ENCODE data around the gene CALML5.

The CALML5 gene

GRCh38 chr10:5532618-5533097 lies 33.3 kb upstream of the CALML5 start:
- no peak for DNase-seq

GRCh38 chr10:5532307-5532605 lies 32.9 kb upstream of the CALML5 start:
- no peak for DNase-seq

GRCh38 chr10:5531558-5532306 lies 32.4 kb upstream of the CALML5 start:
- no peak for DNase-seq

- DNase-seq = no peak
Observed at GRCh38 chr10:5530846-5531557, 31.6 kb upstream of the CALML5 start.

DNA sequence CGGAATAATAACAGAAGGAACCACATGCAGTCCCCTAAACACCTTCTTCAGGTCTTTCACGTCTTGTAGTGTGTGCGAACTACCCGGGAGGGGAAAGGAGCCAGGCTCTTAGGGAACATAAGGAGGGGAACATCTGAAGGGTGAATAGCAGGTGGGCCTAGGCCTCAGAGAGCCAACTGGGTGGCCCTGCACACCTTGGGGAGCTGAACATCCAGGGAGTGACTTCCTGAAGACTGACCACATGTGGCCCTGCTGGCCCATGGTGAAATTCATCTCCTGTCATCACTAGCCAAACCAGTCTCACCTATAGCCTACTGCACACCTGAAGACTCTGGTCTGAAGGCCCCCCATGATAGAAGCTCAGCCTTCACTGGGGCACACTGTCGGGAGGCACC lies 31.0 kb upstream of the CALML5 start:
- no peak for DNase-seq

DNA sequence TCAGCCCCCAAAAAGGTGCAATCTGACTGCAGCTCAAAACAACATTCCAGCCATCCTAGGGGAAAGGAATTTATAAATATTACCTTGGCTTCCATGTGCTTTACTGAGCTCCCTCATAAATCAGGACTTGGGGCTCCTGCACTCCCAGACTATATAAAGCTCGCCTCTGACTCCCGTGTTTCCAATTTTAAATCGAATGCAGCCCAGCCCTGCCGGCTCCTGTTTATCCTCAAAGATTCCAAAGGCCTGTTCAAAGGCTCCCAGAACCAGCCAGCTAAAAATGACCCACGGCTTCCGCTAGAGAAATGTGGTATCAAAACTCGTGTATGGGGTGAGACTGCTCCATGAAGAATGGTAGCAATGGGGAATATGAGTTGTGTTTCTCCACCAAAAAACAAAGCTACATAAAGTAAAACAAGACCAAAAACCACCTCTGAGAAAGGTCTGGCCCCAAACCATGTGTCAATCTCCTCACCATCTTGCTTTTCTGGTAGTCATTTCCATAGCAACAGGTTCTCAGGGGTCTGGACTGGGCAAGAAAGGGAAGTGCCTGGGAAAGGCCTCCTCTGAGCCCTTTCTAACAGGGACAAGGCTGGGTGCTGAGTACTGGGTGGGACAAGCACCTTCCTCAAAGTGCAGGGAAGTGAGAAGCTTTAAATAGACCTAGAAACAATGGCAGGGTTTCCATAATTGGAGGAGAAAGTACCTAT lies 30.5 kb upstream of the CALML5 start:
- no peak for DNase-seq

- no peak for DNase-seq
Observed at GRCh38 chr10:5528989-5529701, 29.8 kb upstream of the CALML5 start.

DNA sequence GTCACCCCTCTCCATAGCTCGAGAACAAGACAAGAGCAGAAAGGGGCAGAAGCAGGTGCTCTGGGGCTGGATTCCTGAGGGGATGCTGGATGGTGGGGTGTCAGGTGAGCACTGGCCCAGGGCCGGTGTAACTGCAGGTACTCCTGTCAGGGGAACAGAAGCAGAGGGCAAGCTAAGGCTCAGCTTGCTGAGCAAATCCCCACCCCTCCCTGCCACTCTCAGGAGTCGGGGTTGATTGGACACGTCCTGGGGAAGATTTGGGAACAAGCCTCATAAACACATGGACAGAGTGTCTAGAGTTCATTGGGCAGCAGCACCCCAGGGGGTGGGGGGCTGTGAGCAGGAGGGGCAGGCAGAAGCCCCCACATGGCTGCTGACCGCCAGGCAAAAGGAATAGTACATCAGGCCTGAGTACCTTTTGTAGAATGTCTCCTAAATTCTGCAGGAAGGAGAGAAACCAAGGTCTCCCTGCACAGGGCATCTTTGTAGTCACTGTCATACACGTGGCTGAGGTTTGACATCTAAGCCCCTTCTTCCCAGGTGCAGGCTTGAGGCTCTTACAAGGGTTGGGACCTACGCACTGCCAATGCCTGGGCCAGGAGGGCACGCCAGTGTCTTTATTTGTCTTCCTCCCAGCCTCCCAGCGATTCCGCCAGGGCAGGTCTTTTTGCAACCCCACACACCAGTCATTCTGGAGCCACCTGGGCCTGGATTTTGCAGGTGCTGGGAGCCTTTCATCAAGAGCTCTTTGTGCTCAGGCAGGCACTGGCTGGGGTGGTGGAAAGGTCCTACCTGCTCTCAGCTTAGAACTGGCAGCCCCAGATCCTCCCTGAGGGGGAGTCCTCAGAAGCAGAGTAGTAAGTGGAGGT lies 28.2 kb upstream of the CALML5 start:
- DNase-seq = no peak

DNA sequence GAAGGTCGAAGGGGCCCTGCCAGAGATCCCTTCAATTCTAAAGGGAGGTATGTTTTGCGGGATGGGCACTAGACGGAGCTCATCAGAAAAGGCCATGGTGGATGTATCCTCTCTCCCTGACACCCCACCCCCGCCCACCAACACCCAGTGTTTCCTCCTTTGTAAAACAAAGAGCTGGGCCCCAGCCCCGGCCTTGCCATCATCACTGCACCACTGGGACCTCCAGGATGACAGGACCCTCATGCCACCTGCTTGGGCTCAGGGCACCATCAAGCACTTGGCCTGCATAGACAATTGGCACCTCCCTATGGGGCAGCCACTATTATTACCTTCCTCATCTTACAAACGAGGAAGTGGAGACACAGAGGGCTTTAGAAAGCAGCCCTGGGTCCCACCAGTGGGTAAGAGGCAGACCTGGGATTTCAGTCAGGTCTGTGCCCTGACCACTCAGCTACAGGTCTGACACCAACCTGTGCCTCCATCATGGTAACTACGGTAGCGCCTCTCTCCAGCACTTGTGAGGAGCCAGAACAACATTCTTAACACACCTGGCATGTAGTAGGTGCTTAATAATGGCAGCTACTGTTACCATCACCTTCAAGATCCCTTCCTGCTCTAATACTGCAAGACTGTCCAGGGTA lies 27.4 kb upstream of the CALML5 start:
- DNase-seq = no peak

DNA sequence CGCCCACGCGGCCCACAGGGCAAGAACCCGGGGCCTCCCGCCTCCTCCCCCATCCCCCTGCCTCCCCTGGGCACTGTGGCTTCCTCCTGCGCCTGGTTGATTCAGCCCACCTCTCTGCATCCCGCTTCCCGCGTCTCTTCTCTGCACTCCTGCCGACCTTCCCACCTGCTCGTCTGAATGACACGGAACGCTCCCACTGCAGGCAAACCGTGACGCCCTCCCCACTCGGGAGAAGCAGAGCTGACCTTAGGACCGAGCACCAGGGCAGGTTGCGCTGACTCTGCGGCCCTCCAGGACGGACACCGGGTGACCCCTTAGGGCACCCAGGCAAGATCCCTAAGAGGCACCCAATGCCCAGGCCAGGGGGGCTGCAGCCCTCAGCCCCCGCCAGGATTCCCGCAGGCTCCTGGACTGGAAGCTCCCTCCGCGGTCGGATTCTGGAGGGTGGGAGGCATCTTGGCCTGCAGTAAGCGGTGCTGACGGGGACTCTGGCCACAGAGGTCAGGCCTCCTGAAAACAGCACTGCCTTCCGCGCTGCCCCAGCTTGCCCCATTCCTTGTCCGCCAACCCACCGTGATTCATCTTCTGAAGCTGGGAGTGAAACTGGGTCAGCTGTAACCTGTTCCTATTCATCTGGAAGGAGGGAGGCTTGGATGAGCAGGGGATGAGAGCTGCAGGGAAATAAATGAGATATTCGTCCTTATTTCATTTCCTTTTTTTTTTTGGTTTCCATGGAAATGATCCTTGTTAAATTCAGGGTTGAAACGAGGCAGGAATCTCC lies 26.4 kb upstream of the CALML5 start:
- DNase-seq = no peak

DNA sequence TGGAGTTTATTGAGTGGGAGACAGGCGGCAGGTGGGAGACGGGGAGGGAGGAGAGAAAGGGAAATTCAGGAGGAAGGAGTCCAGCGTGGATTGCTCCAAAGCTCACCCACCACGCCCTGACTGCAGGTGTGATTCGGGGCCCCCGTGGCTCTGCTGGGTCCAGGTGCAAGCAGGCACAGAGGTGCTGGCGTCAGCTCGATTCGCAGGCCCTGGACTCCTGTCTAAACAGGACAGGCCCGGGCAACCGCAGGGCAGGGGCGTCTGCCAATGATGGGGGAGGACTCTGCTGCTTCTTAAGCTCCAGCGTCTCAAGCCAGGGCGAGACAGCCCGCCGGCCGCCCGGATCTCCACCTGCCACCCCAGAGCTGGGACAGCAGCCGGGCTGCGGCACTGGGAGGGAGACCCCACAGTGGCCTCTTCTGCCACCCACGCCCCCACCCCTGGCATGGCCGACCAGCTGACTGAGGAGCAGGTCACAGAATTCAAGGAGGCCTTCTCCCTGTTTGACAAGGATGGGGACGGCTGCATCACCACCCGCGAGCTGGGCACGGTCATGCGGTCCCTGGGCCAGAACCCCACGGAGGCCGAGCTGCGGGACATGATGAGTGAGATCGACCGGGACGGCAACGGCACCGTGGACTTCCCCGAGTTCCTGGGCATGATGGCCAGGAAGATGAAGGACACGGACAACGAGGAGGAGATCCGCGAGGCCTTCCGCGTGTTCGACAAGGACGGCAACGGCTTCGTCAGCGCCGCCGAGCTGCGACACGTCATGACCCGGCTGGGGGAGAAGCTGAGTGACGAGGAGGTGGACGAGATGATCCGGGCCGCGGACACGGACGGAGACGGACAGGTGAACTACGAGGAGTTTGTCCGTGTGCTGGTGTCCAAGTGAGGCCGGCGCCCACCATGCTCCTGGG lies 25.5 kb upstream of the CALML5 start, which contains the start of gene CALML3:
Gene CALML3 (plus strand): TSS at position 321 of the 920 bp plus-strand sequence. CDS start 125 bp downstream, at position 446.
- DNase-seq = no peak

- no peak for DNase-seq
Observed at GRCh38 chr10:5523796-5524574, 24.6 kb upstream of the CALML5 start.

- no peak for DNase-seq
Observed at GRCh38 chr10:5522913-5523560, 23.7 kb upstream of the CALML5 start.

- no peak for DNase-seq
Observed at GRCh38 chr10:5519054-5519453, 19.7 kb upstream of the CALML5 start.

GRCh38 chr10:5518143-5518542 lies 18.8 kb upstream of the CALML5 start:
- no peak for DNase-seq

DNA sequence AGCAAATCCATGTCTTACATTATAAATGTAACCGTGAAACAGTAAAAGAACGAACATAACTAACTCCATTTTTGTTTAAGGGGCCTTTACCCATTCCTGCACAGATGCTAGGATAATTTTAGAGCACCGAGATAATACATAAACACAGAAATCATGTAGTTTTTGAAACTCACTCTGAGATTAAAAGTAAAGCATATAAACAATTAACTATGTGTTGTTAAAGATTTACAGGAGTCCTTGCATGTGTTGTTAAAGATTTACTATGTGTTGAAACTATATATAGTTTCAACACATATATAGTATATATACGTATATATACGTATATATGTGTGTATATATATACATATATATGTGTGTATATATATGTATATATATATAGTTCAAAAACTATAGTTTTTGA lies 18.2 kb upstream of the CALML5 start:
- DNase-seq = no peak

- DNase-seq = no peak
Observed at GRCh38 chr10:5515948-5516761, 16.8 kb upstream of the CALML5 start.

All from activated CD4-positive, alpha-beta T cell treated with anti-CD3 and anti-CD28 coated beads for 48 hours (primary cell).